ENCODE results near the gene CLDN1. TPM values are rescaled to one million over a fixed set of nuclear protein-coding genes. Genes with fewer than 3 reads are reported as not detected.

Gene CLDN1
- total and polyA plus RNA-seq, 2 of the 13 experiments (the other 11 are each of a cell fraction or from before 2014, with no cell fraction given), result 42.7 to 51.6 TPM

DNA sequence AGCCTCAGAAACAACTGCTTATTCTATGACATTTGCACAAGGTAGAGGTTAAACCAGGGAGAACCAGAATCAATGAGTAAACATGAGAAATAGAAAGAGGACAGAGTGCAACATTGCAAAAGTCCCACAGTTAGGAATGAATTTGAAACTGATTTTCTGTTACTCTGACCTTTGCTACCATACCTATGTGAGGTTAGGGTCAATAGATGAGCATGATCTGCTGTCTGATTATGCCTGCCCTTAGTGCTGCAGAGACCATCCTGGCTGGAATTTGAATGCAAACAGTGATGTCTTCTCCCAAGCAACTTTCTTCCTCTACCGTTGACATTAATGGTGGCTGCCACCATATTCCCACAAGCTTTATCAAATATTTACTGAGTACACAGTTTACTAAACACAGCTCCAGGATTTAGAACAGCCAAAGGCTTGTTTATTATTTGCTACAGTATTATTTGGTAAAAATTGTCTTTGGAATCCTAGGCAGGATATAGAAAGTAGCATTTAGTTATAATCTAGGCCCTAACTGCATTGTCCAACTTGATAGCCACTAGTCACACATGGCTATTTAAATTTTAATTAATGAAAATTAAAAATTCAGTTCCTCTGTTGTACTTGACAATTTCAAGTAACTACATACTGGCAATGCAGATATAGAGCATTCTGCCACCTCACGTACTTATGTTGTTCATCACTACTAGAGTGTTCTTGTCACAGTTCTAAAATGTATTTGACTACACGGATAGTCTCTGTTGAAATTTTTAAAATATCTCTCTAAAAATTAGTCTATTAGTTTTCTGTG, 8.9 kb upstream of the CLDN1 start (continued):
- TF ChIP-seq RXRA (CRISPR knock-in tag; IDR thresholded peaks at IDR 0.05), result peak; percentile 62; the same call in 1 of the 2 replicates
- TF ChIP-seq, protein P1, sequence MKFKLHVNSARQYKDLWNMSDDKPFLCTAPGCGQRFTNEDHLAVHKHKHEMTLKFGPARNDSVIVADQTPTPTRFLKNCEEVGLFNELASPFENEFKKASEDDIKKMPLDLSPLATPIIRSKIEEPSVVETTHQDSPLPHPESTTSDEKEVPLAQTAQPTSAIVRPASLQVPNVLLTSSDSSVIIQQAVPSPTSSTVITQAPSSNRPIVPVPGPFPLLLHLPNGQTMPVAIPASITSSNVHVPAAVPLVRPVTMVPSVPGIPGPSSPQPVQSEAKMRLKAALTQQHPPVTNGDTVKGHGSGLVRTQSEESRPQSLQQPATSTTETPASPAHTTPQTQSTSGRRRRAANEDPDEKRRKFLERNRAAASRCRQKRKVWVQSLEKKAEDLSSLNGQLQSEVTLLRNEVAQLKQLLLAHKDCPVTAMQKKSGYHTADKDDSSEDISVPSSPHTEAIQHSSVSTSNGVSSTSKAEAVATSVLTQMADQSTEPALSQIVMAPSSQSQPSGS (CRISPR knock-in tag; IDR thresholded peaks at IDR 0.05), result peak; percentile 89
- TF ChIP-seq, protein P2, sequence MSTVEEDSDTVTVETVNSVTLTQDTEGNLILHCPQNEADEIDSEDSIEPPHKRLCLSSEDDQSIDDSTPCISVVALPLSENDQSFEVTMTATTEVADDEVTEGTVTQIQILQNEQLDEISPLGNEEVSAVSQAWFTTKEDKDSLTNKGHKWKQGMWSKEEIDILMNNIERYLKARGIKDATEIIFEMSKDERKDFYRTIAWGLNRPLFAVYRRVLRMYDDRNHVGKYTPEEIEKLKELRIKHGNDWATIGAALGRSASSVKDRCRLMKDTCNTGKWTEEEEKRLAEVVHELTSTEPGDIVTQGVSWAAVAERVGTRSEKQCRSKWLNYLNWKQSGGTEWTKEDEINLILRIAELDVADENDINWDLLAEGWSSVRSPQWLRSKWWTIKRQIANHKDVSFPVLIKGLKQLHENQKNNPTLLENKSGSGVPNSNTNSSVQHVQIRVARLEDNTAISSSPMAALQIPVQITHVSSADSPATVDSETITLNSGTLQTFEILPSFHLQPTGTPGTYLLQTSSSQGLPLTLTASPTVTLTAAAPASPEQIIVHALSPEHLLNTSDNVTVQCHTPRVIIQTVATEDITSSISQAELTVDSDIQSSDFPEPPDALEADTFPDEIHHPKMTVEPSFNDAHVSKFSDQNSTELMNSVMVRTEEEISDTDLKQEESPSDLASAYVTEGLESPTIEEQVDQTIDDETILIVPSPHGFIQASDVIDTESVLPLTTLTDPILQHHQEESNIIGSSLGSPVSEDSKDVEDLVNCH (CRISPR knock-in tag; IDR thresholded peaks at IDR 0.05), result no peak
- TF ChIP-seq ZNF329 (CRISPR knock-in tag; IDR thresholded peaks at IDR 0.05; ENCODE audit: low read depth), result no peak
- TF ChIP-seq MBNL3 (CRISPR knock-in tag; conservative IDR thresholded peaks at IDR 0.05), result no peak
- TF ChIP-seq RFX1 (IDR thresholded peaks at IDR 0.05), result no peak
- peak; percentile 96 for TF ChIP-seq CEBPG (CRISPR knock-in tag; IDR thresholded peaks at IDR 0.05)
- peak; percentile 94 for TF ChIP-seq TARDBP (CRISPR knock-in tag; IDR thresholded peaks at IDR 0.05)
- peak; percentile 99 for TF ChIP-seq PPARG (CRISPR knock-in tag; conservative IDR thresholded peaks at IDR 0.05)
- TF ChIP-seq, protein P3, sequence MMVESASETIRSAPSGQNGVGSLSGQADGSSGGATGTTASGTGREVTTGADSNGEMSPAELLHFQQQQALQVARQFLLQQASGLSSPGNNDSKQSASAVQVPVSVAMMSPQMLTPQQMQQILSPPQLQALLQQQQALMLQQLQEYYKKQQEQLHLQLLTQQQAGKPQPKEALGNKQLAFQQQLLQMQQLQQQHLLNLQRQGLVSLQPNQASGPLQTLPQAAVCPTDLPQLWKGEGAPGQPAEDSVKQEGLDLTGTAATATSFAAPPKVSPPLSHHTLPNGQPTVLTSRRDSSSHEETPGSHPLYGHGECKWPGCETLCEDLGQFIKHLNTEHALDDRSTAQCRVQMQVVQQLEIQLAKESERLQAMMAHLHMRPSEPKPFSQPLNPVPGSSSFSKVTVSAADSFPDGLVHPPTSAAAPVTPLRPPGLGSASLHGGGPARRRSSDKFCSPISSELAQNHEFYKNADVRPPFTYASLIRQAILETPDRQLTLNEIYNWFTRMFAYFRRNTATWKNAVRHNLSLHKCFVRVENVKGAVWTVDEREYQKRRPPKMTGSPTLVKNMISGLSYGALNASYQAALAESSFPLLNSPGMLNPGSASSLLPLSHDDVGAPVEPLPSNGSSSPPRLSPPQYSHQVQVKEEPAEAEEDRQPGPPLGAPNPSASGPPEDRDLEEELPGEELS (CRISPR knock-in tag; IDR thresholded peaks at IDR 0.05), result peak; percentile 94
- TF ChIP-seq, protein P4, sequence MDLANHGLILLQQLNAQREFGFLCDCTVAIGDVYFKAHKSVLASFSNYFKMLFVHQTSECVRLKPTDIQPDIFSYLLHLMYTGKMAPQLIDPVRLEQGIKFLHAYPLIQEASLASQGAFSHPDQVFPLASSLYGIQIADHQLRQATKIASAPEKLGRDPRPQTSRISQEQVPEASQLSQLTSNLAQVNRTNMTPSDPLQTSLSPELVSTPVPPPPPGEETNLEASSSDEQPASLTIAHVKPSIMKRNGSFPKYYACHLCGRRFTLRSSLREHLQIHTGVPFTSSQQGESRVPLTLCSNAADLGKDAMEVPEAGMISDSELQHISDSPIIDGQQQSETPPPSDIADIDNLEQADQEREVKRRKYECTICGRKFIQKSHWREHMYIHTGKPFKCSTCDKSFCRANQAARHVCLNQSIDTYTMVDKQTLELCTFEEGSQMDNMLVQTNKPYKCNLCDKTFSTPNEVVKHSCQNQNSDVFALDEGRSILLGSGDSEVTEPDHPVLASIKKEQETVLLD (CRISPR knock-in tag; IDR thresholded peaks at IDR 0.05; ENCODE audit: low read depth), result no peak
- no peak for TF ChIP-seq CBX5 (CRISPR knock-in tag; IDR thresholded peaks at IDR 0.05; ENCODE audit: borderline replicate concordance)
- TF ChIP-seq, protein P5, sequence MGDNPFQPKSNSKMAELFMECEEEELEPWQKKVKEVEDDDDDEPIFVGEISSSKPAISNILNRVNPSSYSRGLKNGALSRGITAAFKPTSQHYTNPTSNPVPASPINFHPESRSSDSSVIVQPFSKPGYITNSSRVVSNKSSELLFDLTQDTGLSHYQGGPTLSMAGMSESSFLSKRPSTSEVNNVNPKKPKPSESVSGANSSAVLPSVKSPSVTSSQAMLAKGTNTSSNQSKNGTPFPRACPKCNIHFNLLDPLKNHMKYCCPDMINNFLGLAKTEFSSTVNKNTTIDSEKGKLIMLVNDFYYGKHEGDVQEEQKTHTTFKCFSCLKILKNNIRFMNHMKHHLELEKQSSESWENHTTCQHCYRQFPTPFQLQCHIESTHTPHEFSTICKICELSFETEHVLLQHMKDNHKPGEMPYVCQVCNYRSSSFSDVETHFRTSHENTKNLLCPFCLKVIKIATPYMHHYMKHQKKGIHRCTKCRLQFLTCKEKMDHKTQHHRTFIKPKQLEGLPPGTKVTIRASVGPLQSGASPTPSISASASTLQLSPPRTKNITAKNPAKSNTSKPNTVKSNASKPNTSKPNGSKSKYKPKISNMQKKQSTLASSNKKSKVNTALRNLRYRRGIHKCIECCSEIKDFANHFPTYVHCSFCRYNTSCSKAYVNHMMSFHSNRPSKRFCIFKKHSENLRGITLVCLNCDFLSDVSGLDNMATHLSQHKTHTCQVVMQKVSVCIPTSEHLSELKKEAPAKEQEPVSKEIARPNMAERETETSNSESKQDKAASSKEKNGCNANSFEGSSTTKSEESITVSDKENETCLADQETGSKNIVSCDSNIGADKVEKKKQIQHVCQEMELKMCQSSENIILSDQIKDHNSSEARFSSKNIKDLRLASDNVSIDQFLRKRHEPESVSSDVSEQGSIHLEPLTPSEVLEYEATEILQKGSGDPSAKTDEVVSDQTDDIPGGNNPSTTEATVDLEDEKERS (CRISPR knock-in tag; IDR thresholded peaks at IDR 0.05), result peak; percentile 75
- no peak for TF ChIP-seq ZNF782 (CRISPR knock-in tag; IDR thresholded peaks at IDR 0.05; ENCODE audit: borderline replicate concordance)
- TF ChIP-seq GATA4 (IDR thresholded peaks at IDR 0.05; ENCODE audit: borderline replicate concordance, low read depth), result no peak; the same call in 1 of the 2 replicates
- no peak for TF ChIP-seq TAF15 (IDR thresholded peaks at IDR 0.05; ENCODE audit: low read depth, low read length, poor library complexity, severe bottlenecking)
- TF ChIP-seq ZNF333 (CRISPR knock-in tag; IDR thresholded peaks at IDR 0.05; ENCODE audit: borderline replicate concordance), result no peak
- peak; percentile 85 for TF ChIP-seq KAT8 (CRISPR knock-in tag; IDR thresholded peaks at IDR 0.05)
- TF ChIP-seq POLR2G (IDR thresholded peaks at IDR 0.05; ENCODE audit: low read depth, low read length), result no peak
